CD4-positive, alpha-beta T cell (primary cell): Measurements from ENCODE around the gene CYB5B. TPM values are rescaled to one million over a fixed set of nuclear protein-coding genes. Genes with fewer than 3 reads are reported as not detected.

Source experiments
- ATAC-seq: fragments of 200-7000 bp; cut with Tn5 transposase; one replicate; pipeline ENCODE4 v1.10.0; 2022; ENCODE audit warnings: mild to moderate bottlenecking; ENCODE audit not compliant: poor library complexity
- CTCF ChIA-PET: fragments of 350-600 bp; sonication (Branson Sonifier 250); formaldehyde crosslinking; loops from one replicate; lab custom pipeline; 2021; ENCODE audit warnings: antibody characterized with exemption, inconsistent platforms; lab: Charles Lee
- POLR2A ChIA-PET: fragments of 350-600 bp; sonication (Branson Sonifier 250); formaldehyde crosslinking; loops from one replicate; lab custom pipeline; 2021; ENCODE audit warnings: antibody characterized with exemption, inconsistent platforms; lab: Charles Lee
- DNase-seq, 14 experiments: peaks; one replicate each; pipeline ENCODE4 v3.0.0-alpha.2; 2013 to 2020; ENCODE audit warnings: mixed read lengths in 2 of 14
- H3K27ac ChIP-seq, 2 donors: one replicate each; pipeline versions ENCODE4 v1.5.1 to v1.7.0; 2013; ENCODE audit warnings: low read length in 2 of 2, low read depth in 1 of 2, mild to moderate bottlenecking in 1 of 2
- H3K27me3 ChIP-seq, 2 experiments: 1 replicate in 1 of 2; 2 replicates in 1 of 2; pipeline versions ENCODE4 v1.6.1 to v1.7.0; 2013; ENCODE audit warnings: low read length in 2 of 2, control low read depth in 1 of 2, mild to moderate bottlenecking in 1 of 2, moderate library complexity in 1 of 2; ENCODE audit not compliant: insufficient read depth in 2 of 2, control insufficient read depth in 1 of 2
- H3K36me3 ChIP-seq: one replicate; pipeline ENCODE4 v1.6.1; 2013; ENCODE audit warnings: low read length, control low read depth; ENCODE audit not compliant: insufficient read depth
- H3K4me1 ChIP-seq: one replicate; pipeline ENCODE4 v1.6.1; 2013; ENCODE audit warnings: low read length, control low read depth; ENCODE audit not compliant: insufficient read depth
- H3K4me3 ChIP-seq: one replicate; pipeline ENCODE4 v1.5.1; 2013; ENCODE audit warnings: mild to moderate bottlenecking, low read length, moderate library complexity
- H3K9me3 ChIP-seq, 2 experiments: 1 replicate in 1 of 2; 2 replicates in 1 of 2; pipeline versions ENCODE4 v1.6.1 to v1.7.0; 2013; ENCODE audit warnings: low read length in 2 of 2, mild to moderate bottlenecking in 2 of 2, control low read depth in 1 of 2, moderate library complexity in 1 of 2; ENCODE audit not compliant: control insufficient read depth in 1 of 2, insufficient read depth in 1 of 2
- H3K27ac Mint-ChIP-seq: one replicate; pipeline ENCODE4 v1.8.0; 2020; ENCODE audit warnings: mixed read lengths
- H3K27me3 Mint-ChIP-seq: one replicate; pipeline ENCODE4 v1.8.0; 2021; ENCODE audit warnings: mixed read lengths
- H3K36me3 Mint-ChIP-seq: one replicate; pipeline ENCODE4 v1.8.0; 2021; ENCODE audit warnings: low read depth, mixed read lengths
- H3K4me1 Mint-ChIP-seq: one replicate; pipeline ENCODE4 v1.8.0; 2021; ENCODE audit warnings: low read depth, mixed read lengths
- H3K4me3 Mint-ChIP-seq: one replicate; pipeline ENCODE4 v1.8.0; 2020; ENCODE audit warnings: mild to moderate bottlenecking, mixed read lengths
- H3K9me3 Mint-ChIP-seq: one replicate; pipeline ENCODE4 v1.8.0; 2020; ENCODE audit warnings: mixed read lengths
- intact Hi-C, 2 experiments: fragments of 100-400 bp; cut with DNase I in 1 of 2; cut with micrococcal nuclease in 1 of 2; formaldehyde crosslinking; loops; one replicate each; pipeline versions ENCODE4 v1.15.1 to v1.9.0; 2023 to 2025; cut with DNase I, micrococcal nuclease
- total RNA-seq, 174 experiments: library from RNA in 2 of 174; stranded (reverse) in 2 of 174; gene quantifications; one replicate each; pipeline ENCODE4 v1.2.3 and lab custom pipeline; 2021 to 2026
- TF ChIP-seq, protein P1 (sequence below): fragments of 200-600 bp; IDR thresholded peaks from one replicate; pipeline ENCODE4 v1.8.0; 2022; ENCODE audit warnings: antibody characterized with exemption, mild to moderate bottlenecking

Gene CYB5B
- total RNA-seq, 2 experiments from 2014 or later: 16.0 to 18.3 TPM

DNA sequence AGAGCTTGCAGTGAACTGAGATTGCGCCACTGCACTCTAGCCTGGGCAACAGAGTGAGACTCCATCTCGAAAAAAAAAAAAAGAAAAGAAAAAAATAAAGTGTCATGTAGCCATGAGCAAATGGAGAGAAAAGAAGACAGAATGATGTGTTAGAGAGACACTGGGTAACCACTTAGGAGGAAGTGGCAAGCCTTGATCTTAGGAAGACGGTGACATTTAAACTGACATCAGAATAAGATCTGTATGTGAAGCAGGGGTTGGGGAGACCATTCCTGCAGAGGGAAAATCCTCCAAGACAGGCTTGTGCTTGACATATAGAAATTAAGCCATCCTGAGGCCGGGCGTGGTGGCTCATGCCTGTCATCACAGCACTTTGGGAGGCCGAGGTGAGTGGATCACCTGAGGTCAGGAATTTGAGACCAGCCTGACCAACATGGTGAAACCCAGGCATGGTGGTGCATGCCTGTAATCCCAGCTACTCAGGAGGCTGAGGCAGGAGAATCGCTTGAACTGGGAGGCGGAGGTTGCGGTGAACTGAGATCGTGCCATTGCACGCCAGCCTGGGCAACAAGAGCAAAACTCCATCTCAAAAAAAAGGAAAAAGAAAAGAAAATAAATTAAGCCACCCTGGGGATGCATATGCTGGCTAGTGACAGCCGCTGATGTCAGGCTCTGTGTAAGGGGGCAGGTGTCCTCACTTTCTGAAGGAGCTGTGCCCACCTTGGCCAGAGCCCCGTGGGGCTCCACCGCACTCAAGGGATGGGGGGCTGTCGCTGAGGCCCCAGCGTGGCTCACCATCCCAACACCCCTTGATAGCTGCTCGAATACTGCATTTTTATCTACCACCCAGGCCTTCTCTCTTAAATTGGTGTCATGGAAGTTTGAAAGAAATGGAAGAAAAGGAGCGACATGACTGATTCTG, 13.1 kb upstream of the CYB5B start:
- no peaks in the 10 kb centered on the region for H3K36me3 Mint-ChIP-seq
- ChIA-PET POLR2A (no interaction called here), CTCF (interaction anchor here (2.1 kb wide), 1 partner anchor 16 kb away, joined by 6 read pairs; no protein-coding TSS in a partner anchor)
- peaks cover 18% of the 10 kb centered on the region for H3K4me1 Mint-ChIP-seq
- peak overlapping the region; percentile 68 for H3K27ac Mint-ChIP-seq
- H3K27me3 Mint-ChIP-seq: no peaks in the 10 kb centered on the region
- no peak overlapping the region for H3K4me3 Mint-ChIP-seq
- Histone ChIP-seq H3K9me3 (no peaks in the 10 kb centered on the region), H3K4me1 (peaks cover 4% of the 10 kb centered on the region), H3K27ac (no peak overlapping the region), H3K36me3 (no peaks in the 10 kb centered on the region), H3K4me3 (no peak overlapping the region), H3K27me3 (no peaks in the 10 kb centered on the region)
- TF ChIP-seq, protein P1, sequence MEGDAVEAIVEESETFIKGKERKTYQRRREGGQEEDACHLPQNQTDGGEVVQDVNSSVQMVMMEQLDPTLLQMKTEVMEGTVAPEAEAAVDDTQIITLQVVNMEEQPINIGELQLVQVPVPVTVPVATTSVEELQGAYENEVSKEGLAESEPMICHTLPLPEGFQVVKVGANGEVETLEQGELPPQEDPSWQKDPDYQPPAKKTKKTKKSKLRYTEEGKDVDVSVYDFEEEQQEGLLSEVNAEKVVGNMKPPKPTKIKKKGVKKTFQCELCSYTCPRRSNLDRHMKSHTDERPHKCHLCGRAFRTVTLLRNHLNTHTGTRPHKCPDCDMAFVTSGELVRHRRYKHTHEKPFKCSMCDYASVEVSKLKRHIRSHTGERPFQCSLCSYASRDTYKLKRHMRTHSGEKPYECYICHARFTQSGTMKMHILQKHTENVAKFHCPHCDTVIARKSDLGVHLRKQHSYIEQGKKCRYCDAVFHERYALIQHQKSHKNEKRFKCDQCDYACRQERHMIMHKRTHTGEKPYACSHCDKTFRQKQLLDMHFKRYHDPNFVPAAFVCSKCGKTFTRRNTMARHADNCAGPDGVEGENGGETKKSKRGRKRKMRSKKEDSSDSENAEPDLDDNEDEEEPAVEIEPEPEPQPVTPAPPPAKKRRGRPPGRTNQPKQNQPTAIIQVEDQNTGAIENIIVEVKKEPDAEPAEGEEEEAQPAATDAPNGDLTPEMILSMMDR: no peak
- DNase-seq (no peak), ATAC-seq (peak; percentile 86)
- no peaks in the 10 kb centered on the region for H3K9me3 Mint-ChIP-seq
- intact Hi-C loops: no loop called here

DNA sequence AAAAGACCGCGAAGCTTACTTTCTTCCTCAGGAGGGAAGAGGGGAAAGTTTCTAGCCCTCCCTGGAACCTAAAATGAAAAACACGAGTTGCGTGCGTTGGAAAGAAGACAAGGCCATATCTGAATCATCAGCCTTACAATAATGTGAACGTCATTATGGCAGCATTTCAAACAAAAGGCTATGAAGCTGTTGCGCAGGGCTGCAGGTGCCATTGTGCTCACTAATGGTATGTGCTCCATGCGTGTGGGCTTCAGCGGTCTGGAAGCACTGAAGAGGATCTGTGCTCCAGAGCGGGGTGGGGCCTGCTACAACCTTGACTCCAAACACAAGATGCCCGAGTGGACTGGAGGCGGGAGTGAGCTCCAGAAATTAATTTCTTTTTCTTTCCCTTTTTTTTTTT, 12.1 kb upstream of the CYB5B start:
- TF ChIP-seq, protein P1: no peak
- Mint-ChIP-seq H3K27ac (no peak overlapping the region), H3K27me3 (no peaks in the 10 kb centered on the region), H3K9me3 (no peaks in the 10 kb centered on the region), H3K36me3 (no peaks in the 10 kb centered on the region), H3K4me3 (no peak overlapping the region), H3K4me1 (peaks cover 18% of the 10 kb centered on the region)
- Histone ChIP-seq H3K9me3 (no peaks in the 10 kb centered on the region), H3K27ac (no peak overlapping the region), H3K4me3 (no peak overlapping the region), H3K4me1 (peaks cover 4% of the 10 kb centered on the region), H3K36me3 (no peaks in the 10 kb centered on the region), H3K27me3 (no peaks in the 10 kb centered on the region)
- ChIA-PET POLR2A (interaction anchor here (0.6 kb wide), 1 partner anchor 257 kb away, joined by 3 read pairs; no protein-coding TSS in a partner anchor), CTCF (no interaction called here)
- ATAC-seq (no peak), DNase-seq (no peak)
- intact Hi-C loops: no loop called here

DNA sequence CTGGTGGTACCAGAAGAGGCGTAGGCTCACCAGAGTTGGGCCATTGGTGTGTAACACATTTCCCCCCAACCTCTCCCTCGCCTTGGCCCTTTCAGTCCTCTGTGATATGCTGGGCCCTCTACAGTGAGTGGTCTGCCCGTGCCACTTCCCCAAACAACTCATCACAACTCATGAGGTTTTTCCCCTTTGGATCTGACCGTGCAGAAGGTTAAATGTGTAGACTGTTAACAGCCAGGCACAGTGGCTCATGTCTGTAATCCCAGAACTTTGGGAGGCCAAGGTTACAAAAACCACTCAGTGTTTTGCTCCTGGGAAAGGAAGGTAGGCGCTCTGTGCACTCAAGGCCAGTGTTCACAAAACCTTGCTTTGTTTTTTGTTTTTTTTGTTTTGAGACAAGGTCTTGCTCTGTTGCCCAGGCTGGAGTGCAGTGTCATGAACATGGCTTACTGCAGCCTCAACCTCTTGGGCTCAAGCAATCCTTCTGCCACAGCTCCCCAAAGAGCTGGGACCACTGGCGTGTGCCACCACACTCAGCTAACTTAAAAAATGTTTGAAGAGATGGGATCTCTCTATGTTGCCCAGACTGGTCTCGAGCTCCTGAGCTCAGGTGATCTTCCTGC, 11.3 kb upstream of the CYB5B start:
- TF ChIP-seq, protein P1: no peak
- no peak overlapping the region for H3K27ac Mint-ChIP-seq
- no peak overlapping the region for H3K4me3 Mint-ChIP-seq
- no peaks in the 10 kb centered on the region for H3K9me3 Mint-ChIP-seq
- Histone ChIP-seq H3K36me3 (no peaks in the 10 kb centered on the region), H3K27me3 (no peaks in the 10 kb centered on the region), H3K4me3 (no peak overlapping the region), H3K9me3 (no peaks in the 10 kb centered on the region), H3K27ac (no peak overlapping the region), H3K4me1 (peaks cover 4% of the 10 kb centered on the region)
- intact Hi-C loops: no loop called here
- no peaks in the 10 kb centered on the region for H3K36me3 Mint-ChIP-seq
- ChIA-PET CTCF (interaction anchor here (0.6 kb wide), 1 partner anchor 17 kb away, joined by 3 read pairs; no protein-coding TSS in a partner anchor), POLR2A (no interaction called here)
- H3K4me1 Mint-ChIP-seq: peaks cover 18% of the 10 kb centered on the region
- DNase-seq: no peak
- no peaks in the 10 kb centered on the region for H3K27me3 Mint-ChIP-seq
- no peak for ATAC-seq
